CD14-positive monocyte (primary cell): ENCODE measurements around the gene MMP27. TPM values are rescaled to one million over a fixed set of nuclear protein-coding genes. Genes with fewer than 3 reads are reported as not detected.

Experiments used
- DNase-seq, 3 donors: peaks; one replicate each; pipeline ENCODE4 v3.0.0-alpha.2; 2011 to 2022
- H2AFZ ChIP-seq: 2 replicates; pipeline ENCODE4 v1.6.0; 2012; ENCODE audit warnings: mild to moderate bottlenecking, low read depth, low read length, inconsistent platforms; ENCODE audit not compliant: insufficient read depth, poor library complexity, severe bottlenecking
- H3K27ac ChIP-seq, 2 donors: 1 replicate in 1 of 2; 2 replicates in 1 of 2; pipeline ENCODE4 v1.5.1; 2012 to 2013; ENCODE audit warnings: low read length in 2 of 2, control low read depth in 1 of 2, inconsistent platforms in 1 of 2, low read depth in 1 of 2, mild to moderate bottlenecking in 1 of 2
- H3K27me3 ChIP-seq, 2 donors: one replicate each; pipeline versions ENCODE4 v1.6.0 to v1.6.1; 2011 to 2013; ENCODE audit warnings: low read length in 2 of 2; ENCODE audit not compliant: control insufficient read depth in 2 of 2, insufficient read depth in 2 of 2
- H3K36me3 ChIP-seq, 2 donors: replicated peaks in 1 of 2; 1 replicate in 1 of 2; 2 replicates in 1 of 2; pipeline versions ENCODE4 v1.5.1 to v1.6.1; 2012 to 2013; ENCODE audit warnings: low read length in 2 of 2, control low read depth in 1 of 2, inconsistent platforms in 1 of 2, mild to moderate bottlenecking in 1 of 2; ENCODE audit not compliant: insufficient read depth in 2 of 2, control insufficient read depth in 1 of 2
- H3K4me1 ChIP-seq, 2 donors: 1 replicate in 1 of 2; 2 replicates in 1 of 2; pipeline versions ENCODE4 v1.5.1 to v1.6.1; 2012 to 2013; ENCODE audit warnings: low read length in 2 of 2, control low read depth in 1 of 2, inconsistent platforms in 1 of 2, mild to moderate bottlenecking in 1 of 2, moderate library complexity in 1 of 2; ENCODE audit not compliant: insufficient read depth in 2 of 2, control insufficient read depth in 1 of 2
- H3K4me2 ChIP-seq: replicated peaks from 2 replicates; pipeline ENCODE3; 2012; ENCODE audit warnings: low read length, moderate library complexity, mild to moderate bottlenecking; ENCODE audit not compliant: poor library complexity, severe bottlenecking; ENCODE audit errors: extremely low read depth
- H3K4me3 ChIP-seq, 3 experiments: fragments of 200-600 bp in 1 of 3; sonication (generic) in 1 of 3; replicated peaks in 1 of 3; 1 replicate in 2 of 3; 2 replicates in 1 of 3; pipeline ENCODE4 v1.5.1; 2011 to 2013; ENCODE audit warnings: low read length in 3 of 3, mild to moderate bottlenecking in 3 of 3, control low read depth in 2 of 3, low read depth in 2 of 3, inconsistent platforms in 1 of 3, moderate library complexity in 1 of 3
- H3K79me2 ChIP-seq: 2 replicates; pipeline ENCODE4 v1.6.0; 2012; ENCODE audit warnings: mild to moderate bottlenecking, control low read depth, inconsistent platforms, low read length, moderate library complexity; ENCODE audit not compliant: insufficient read depth
- H3K9ac ChIP-seq: 2 replicates; pipeline ENCODE4 v1.6.0; 2017; ENCODE audit warnings: low read length, mild to moderate bottlenecking; ENCODE audit not compliant: insufficient read depth, poor library complexity, severe bottlenecking
- H3K9me3 ChIP-seq, 2 donors: replicated peaks in 1 of 2; 1 replicate in 1 of 2; 2 replicates in 1 of 2; pipeline versions ENCODE4 v1.5.1 to v1.6.1; 2012 to 2013; ENCODE audit warnings: low read length in 2 of 2, control low read depth in 1 of 2; ENCODE audit not compliant: control insufficient read depth in 1 of 2, insufficient read depth in 1 of 2
- H4K20me1 ChIP-seq: 2 replicates; pipeline ENCODE4 v1.6.0; 2012; ENCODE audit warnings: mild to moderate bottlenecking, low read length, control low read depth, moderate library complexity; ENCODE audit not compliant: insufficient read depth
- H3K27ac Mint-ChIP-seq, 7 donors: one replicate each; pipeline ENCODE4 v1.8.0; 2020; ENCODE audit warnings: mild to moderate bottlenecking in 7 of 7, mixed read lengths in 7 of 7, moderate library complexity in 6 of 7, inconsistent platforms in 2 of 7
- H3K27me3 Mint-ChIP-seq, 3 donors: one replicate each; pipeline ENCODE4 v1.8.0; 2021 to 2022; ENCODE audit warnings: low read depth in 3 of 3, mild to moderate bottlenecking in 3 of 3, mixed read lengths in 3 of 3, moderate library complexity in 3 of 3, inconsistent platforms in 1 of 3
- H3K36me3 Mint-ChIP-seq, 2 donors: one replicate each; pipeline ENCODE4 v1.8.0; 2020; ENCODE audit warnings: mixed read lengths in 2 of 2, inconsistent platforms in 1 of 2, mild to moderate bottlenecking in 1 of 2
- H3K4me1 Mint-ChIP-seq: one replicate; pipeline ENCODE4 v1.8.0; 2020; ENCODE audit warnings: mild to moderate bottlenecking, mixed read lengths
- H3K4me3 Mint-ChIP-seq, 2 donors: one replicate each; pipeline ENCODE4 v1.8.0; 2020; ENCODE audit warnings: mild to moderate bottlenecking in 2 of 2, mixed read lengths in 2 of 2, moderate library complexity in 1 of 2
- H3K9me3 Mint-ChIP-seq, 7 donors: one replicate each; pipeline ENCODE4 v1.8.0; 2020 to 2022; ENCODE audit warnings: mixed read lengths in 7 of 7, mild to moderate bottlenecking in 6 of 7, moderate library complexity in 6 of 7, inconsistent platforms in 2 of 7
- CTCF ChIP-seq: fragments of 200-600 bp; IDR thresholded peaks from one replicate; pipeline ENCODE4 v1.8.0; 2022; ENCODE audit warnings: antibody characterized with exemption, mild to moderate bottlenecking
- WGBS: methylation state at CpG from one replicate; pipeline ENCODE4 v1.1.5; 2013; ENCODE audit warnings: missing lambda C conversion rate; ENCODE audit not compliant: insufficient coverage; 5-methylcytosine and 5-hydroxymethylcytosine counted together
- intact Hi-C, 2 donors: fragments of 100-400 bp; cut with micrococcal nuclease; formaldehyde crosslinking; loops; one replicate each; pipeline versions ENCODE4 v1.15.0 to v1.15.1; 2023
- polyA plus RNA-seq, 3 donors: library from polyadenylated mRNA; depleted of rRNA in 1 of 3; unstranded in 2 of 3; stranded (reverse) in 1 of 3; fragments of 300-500 nt in 2 of 3; fragments of >200 nt in 1 of 3; fragmentation: Illumina TruSeq in 2 of 3; gene quantifications; 1 replicate in 2 of 3; 2 replicates in 1 of 3; pipeline ENCODE4 v1.2.3, GENCODE V29; 2012 to 2021

The MMP27 gene
- polyA plus RNA-seq, 3 donors: not detected

DNA sequence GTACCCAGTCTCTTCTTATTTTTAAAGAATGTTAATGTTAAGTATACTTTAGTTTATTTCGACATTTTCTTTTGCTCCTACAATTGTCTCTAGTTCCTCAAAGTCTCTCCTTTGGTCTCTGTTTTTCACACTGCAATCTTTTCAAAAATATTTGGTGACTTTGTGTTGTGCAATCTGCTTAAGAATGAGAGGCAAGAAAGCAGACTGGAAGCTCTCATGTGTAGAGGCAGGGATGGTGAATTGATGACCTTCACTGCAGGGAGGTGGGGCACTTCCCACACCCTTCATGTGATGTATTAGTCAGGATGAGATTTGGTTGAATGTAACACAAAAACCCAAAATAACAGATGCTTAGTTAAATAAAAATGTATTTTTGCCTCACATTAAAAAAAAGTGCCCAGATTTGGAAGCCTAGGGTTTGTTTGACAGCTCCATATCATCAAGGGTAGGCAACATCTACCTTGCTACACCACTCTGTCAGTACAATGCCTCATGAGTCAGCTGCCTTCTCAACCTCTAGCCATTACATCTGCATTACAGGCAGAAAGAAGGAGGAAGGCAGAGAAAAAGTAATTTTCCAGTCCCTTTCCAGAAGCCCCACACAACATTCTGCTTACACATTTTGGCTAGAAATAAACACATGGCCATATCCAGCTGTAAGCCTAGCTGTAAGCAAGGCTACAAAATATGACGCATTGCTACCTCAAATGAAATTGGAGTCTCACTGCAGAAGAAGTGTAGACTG is 3.8 kb upstream of the MMP27 start:
- Histone ChIP-seq H3K4me3 (no peak overlapping the region), H3K4me2 (peak overlapping the region; percentile 20), H3K27ac (peak overlapping the region; percentile 27 to 65), H3K27me3 (no peaks in the 10 kb centered on the region), H3K79me2 (no peaks in the 10 kb centered on the region), H4K20me1 (no peaks in the 10 kb centered on the region), H2AFZ (no peak overlapping the region), H3K36me3 (no peaks in the 10 kb centered on the region), H3K9ac (no peak overlapping the region), H3K4me1 (peaks cover 23 to 32% of the 10 kb centered on the region in 2 donors), H3K9me3 (no peaks in the 10 kb centered on the region)
- intact Hi-C loops: no loop called here
- 83% methylated on average over 1 of the region's 2 CpGs for WGBS
- no peak for TF ChIP-seq CTCF
- peak overlapping the region; percentile 48 to 91 (median 76) for H3K27ac Mint-ChIP-seq
- H3K36me3 Mint-ChIP-seq: no peaks in the 10 kb centered on the region
- no peaks in the 10 kb centered on the region for H3K9me3 Mint-ChIP-seq
- peak; percentile 49 to 63 (median 61) for DNase-seq
- peaks cover 27% of the 10 kb centered on the region for H3K4me1 Mint-ChIP-seq
- H3K27me3 Mint-ChIP-seq: peaks cover 0 to 5% (median 2%) of the 10 kb centered on the region in 3 donors
- H3K4me3 Mint-ChIP-seq: peak overlapping the region in 1 of 2 donors; percentile 3

DNA sequence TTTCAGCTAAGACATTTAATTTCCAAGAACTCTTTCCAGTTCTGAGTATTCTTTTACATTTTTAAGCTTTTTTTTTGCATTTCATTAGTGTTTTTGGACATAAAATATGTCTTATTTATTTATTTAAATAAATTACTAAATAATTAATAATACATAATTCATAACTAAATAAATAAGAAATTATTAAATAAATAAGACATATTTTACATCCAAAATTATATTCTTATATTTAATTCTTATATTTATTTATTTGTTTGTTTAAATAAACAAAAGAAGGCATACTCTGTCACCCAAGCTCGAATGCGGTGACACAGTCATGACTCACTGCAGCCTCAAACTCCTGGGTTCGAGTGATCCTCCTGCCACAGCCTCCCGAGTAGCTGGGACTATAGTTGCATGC is 3.1 kb upstream of the MMP27 start:
- H3K9me3 Mint-ChIP-seq: no peaks in the 10 kb centered on the region
- peaks cover 0 to 6% (median 2%) of the 10 kb centered on the region in 3 donors for H3K27me3 Mint-ChIP-seq
- no peaks in the 10 kb centered on the region for H3K9me3 ChIP-seq
- peak overlapping the region in 4 of 7 donors; percentile 65 to 91 (median 89) for H3K27ac Mint-ChIP-seq
- no peaks in the 10 kb centered on the region for H3K36me3 Mint-ChIP-seq
- H4K20me1 ChIP-seq: no peaks in the 10 kb centered on the region
- peaks cover 23 to 32% of the 10 kb centered on the region in 2 donors for H3K4me1 ChIP-seq
- no peak overlapping the region for H3K9ac ChIP-seq
- no peak for DNase-seq
- no peak overlapping the region for H3K4me3 Mint-ChIP-seq
- TF ChIP-seq CTCF: no peak
- H3K27ac ChIP-seq: peak overlapping the region; percentile 27 to 65
- peaks cover 27% of the 10 kb centered on the region for H3K4me1 Mint-ChIP-seq
- no peaks in the 10 kb centered on the region for H3K27me3 ChIP-seq
- H3K4me3 ChIP-seq: no peak overlapping the region
- no peak overlapping the region for H2AFZ ChIP-seq
- no CpG with 5 or more reads among the region's 4 CpGs for WGBS
- intact Hi-C loops: no loop called here
- H3K4me2 ChIP-seq: no peak overlapping the region
- H3K36me3 ChIP-seq: no peaks in the 10 kb centered on the region
- no peaks in the 10 kb centered on the region for H3K79me2 ChIP-seq
